B cell (primary cell): ENCODE measurements around the gene DDX56.

ENCODE experiments used
- CTCF ChIP-seq: fragments of 200-600 bp; IDR thresholded peaks from one replicate; pipeline ENCODE4 v1.8.0; 2022; ENCODE audit warnings: antibody characterized with exemption, mild to moderate bottlenecking
- EZH2 ChIP-seq: IDR thresholded peaks from 2 replicates; pipeline ENCODE4 v1.6.1; 2012; ENCODE audit warnings: borderline replicate concordance, low read depth, mild to moderate bottlenecking, moderate library complexity, low read length; ENCODE audit not compliant: insufficient read depth, poor library complexity, severe bottlenecking

DNA sequence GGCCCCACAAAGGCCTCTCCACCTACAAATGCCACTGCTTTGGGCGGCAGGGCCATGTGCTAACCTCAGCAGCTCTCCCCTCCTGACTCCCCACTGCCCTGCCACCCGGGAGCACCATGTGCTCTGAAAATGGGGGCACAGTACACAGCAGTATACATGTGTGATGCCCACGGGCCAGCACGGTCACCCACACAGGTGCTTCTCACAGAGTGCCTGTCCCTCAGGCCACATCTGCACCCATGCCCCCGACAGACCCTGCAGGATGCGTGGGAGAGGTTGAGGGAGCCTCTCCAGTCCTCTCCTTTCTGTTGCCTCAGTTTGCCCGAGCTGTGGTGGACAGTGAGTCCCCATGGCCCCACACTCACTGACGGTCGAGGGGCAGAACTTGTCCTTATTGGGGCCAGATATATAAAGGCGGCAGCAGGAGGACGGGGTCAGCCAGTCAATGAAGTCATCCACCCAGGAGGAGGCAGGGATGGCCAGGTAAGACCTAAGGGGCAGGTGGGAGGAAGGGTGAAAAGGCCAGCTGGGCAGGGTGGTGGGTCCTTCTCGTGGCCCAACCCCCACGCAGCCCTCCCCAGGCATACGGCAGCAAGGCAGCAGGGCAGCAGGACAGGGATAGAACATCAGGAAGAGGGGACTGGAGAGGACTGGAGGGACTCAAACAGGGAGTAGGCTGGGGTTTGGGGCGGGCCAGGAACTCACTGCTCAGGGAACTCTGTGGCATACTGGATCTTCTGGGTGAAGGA is 52.2 kb downstream of the DDX56 start:
- TF ChIP-seq CTCF (no peak), EZH2 (no peak)
